Measurements from ENCODE around the gene TMEM240.
"Not testable (repeated sequence)": the region's sequence is repeated elsewhere in the genome, so short reads cannot be mapped to it uniquely, and the experiment has no call there.

Gene TMEM240

GRCh38 chr1:1539310-1540089, 924 bp downstream of the TMEM240 start:
- no peak for DNase-seq

- DNase-seq, result no peak
Measured at GRCh38 chr1:1538989-1539309, 1.5 kb downstream of the TMEM240 start.

- no peak for DNase-seq
Measured at GRCh38 chr1:1538334-1538733, 2.1 kb downstream of the TMEM240 start.

- DNase-seq, result no peak
Measured at GRCh38 chr1:1537626-1538250, 2.7 kb downstream of the TMEM240 start.

DNA sequence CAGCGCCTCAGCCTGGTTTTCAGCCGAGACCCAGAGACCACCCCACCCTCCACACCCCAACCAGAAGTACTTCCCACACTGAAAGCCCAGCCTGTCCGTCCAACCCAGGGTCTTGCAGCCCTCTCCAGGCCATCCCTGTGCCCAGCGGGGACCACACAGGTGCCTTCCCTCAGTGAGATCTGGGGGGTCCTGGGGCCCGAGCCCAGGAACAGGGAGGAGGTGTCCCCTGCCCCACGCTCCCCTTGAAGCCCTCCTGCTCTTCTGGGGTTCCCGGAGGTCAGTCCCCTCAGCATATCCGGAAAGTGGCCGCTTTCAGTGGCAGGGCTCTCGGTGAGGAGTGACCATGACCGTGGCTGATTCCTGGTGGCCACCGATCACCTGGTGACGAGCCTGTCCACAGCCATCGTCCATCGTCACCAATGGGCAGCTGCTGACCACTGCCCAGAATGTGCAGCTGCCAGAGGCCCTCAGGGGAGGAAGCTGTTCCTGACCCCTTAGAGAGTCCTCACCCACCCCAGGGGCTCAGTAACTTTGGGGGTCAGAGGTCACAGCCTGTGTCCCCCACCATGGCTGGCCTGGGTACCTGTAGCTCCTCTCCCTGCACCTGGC, 3.4 kb downstream of the TMEM240 start:
- DNase-seq, result no peak

GRCh38 chr1:1536019-1536937, 4.1 kb downstream of the TMEM240 start:
- DNase-seq, result no peak

DNA sequence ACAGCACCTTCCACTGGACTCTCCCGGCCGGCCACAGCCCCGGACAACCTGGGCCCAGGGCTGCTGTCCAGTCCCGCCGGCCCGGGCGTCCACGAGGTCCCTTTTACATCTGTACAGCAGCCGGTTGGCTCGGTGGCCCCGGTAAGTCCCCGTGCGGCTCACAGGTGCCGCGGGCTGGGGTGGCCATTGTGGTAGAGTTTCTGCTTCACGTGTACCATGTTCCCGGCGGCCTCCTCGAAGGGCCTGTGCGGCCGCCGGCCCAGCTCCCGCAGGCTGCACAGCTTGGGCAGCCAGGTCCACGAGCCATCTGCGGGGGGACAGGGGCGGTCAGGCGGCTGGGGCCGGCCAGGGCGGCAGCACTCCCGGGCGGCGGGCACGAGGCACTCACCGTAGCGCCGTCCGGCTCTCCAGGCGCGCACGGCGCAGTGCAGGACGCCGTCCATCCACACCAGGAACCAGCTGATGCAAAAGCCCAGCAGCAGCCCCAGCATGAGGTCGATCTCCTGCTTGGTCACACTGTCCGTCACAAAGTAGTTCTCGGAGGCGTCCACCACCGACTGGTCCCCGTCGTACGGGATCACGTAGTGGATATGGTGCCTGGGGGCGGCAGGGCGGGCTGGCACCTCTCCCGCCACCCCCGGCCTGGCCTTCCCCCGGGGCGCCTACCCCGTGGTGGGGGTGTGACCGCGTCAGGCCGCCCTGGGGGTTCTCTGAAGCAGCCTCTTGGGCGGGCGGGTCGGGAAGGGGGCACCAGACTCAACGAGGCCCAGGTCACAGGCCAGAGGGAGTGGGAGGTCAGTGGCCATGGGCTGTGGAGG, 5.0 kb downstream of the TMEM240 start:
- no peak for DNase-seq

DNA sequence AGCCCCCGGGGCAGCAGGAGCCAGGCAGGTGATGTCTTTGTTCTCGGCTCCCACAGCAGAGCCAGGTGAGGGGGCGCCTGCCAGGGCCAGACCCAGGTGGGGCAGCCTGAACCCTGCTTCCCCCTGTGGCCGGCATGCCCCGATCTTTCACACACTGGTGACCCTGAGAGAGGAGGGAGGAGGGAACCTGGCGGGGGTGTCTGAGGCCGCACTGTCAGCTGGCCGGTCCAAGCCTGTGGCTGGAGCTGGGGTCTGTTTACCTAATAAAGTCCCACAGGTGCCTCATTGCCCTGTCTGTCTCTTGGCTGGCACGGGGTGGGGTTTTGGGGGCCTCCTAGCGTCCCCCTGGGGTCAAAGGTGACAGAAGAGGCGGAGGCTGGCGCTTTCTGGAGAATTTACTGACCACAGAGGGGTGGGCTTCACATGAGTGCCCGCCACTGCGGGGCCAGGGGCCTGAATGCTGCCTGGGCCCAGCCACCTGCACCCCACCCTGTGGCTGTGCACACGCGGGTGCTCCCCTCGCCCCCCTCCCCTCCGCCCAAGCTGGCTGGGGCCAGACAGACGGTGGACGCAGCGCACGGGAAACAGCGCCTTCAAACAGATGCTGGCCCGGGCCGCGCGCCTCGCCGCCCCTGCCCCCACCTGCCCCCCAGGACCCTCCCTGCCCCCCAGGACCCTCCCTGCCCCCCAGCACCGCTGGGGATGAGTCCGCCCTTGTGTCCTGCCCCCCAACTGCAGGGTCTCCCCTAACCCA, 5.8 kb downstream of the TMEM240 start:
- DNase-seq, result no peak

GRCh38 chr1:1533894-1534291, 6.5 kb downstream of the TMEM240 start:
- not testable (repeated sequence) for DNase-seq

GRCh38 chr1:1533176-1533893, 7.1 kb downstream of the TMEM240 start:
- DNase-seq, result not testable (repeated sequence)

DNA sequence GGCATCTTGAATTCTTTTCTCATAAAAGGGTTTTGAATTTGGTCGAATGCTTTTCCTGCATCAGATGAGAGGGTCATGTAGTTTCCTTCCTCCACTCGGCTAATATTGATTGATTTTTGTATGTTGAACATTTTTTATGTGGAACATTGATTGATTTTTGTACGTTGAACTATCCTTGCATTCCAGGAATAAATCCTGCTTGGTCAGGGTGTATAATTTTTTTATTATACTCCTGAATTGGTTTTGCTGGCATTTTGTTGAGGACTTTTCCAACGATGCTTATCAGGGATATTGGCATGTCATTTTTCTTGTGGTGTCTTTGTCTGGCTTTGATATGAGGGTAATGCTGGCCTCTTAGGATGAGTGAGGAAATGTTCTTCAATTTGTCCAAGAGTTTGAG, 8.5 kb downstream of the TMEM240 start:
- DNase-seq, result no peak

- no peak for DNase-seq
Measured at GRCh38 chr1:1529936-1530335, 10.5 kb downstream of the TMEM240 start.

DNA sequence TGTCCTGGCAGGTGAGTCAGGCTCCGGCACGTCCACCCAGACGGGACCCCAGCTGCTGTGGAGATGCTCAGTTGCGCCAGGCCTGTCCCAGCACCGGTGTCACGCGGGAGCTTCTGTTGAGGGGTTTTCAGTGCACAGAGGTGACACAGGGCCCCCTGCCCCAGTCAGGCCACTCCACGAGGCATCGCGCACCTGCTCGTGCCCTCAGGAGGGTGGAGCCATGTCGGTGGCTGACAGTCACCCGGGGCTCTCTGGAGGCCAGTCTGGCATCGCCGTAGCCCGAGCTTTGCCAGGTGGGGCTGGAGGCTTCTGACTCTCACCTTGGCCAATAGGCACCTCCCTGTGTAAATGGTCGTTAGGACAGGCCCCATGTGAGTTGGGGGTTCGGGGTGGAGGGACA, 11.1 kb downstream of the TMEM240 start:
- no peak for DNase-seq

GRCh38 chr1:1528301-1529267, 11.8 kb downstream of the TMEM240 start:
- DNase-seq, result no peak

- DNase-seq, result no peak
Measured at GRCh38 chr1:1527092-1527816, 13.2 kb downstream of the TMEM240 start.

DNA sequence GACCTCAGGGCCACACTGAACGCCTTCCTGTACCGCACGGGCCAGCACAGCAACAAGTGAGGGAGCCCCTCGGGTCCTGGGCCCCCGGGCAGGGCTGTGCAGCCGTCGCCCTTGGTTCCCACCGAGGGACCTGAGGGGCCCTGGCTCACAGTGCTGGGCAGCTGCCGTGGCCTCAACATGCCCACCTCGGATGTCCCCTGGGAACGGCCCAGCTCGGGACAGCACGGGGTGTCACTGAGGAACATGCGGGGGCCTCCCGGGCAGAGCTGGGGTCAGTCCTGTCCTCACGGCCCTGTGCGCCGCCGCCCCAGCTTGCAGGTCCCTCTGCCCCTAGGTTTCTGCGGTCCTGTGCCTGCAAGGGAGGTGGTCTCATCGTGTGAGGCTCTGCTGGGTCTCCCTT, 13.9 kb downstream of the TMEM240 start:
- not testable (repeated sequence) for DNase-seq

DNA sequence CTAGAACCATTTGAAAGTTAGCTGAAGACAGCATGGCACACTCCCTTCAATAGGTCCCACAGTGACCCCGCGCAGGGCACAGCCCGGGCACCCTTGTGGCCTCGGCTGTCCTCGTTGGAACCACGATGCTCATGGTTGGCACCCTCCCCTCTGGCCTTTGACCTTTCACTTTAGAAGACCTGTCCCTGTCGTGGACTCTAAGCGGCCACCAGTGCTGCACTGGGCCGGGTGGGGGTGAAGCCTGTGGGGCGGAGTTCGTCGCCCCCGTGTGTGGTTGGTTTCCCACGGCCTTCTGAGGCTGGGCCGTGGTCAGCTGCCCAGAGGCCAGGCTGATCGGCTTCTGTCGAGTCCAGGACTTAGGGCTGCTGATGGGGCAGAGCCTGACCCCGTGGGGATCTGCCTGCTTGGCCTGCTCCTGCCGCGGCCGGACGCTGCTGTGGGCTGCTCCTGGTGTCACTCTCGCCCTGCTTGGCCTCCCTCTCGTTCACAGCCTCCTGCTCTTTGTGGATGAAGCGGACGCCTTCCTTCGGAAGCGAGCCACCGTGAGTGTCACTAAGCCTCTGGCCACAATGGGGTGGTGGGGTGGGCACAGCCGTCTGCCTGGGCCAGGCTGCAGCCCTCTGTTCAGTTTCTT, 15.6 kb downstream of the TMEM240 start:
- DNase-seq, result not testable (repeated sequence)

DNA sequence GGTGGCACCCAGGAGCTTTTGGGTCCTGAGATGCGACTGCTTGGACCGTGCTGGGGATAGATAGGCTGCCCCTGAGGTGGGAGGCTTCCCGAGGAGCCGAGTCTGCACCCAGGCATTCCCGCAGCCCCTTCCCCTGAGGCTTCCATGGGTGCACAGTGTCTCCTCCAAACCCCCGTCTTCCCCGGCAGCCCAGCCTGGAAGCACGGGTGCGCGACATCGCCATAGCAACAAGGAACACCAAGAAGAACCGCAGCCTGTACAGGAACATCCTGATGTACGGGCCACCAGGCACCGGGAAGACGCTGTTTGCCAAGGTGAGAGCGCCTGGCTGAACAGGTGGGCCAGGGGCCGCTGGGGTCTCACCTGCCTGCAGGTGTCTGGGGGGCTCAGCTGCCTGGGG, 16.8 kb downstream of the TMEM240 start:
- not testable (repeated sequence) for DNase-seq

Measured in activated CD4-positive, alpha-beta T cell treated with anti-CD3 and anti-CD28 coated beads for 1 hour (primary cell).